PC-9 (cell line): ENCODE data around the gene RUNX3. TPM values are rescaled to one million over a fixed set of nuclear protein-coding genes. Genes with fewer than 3 reads are reported as not detected.

Source experiments
- BruUV-seq: library from RNA; stranded (reverse); fragments of 400-500 nt; replicated peaks from 2 replicates; lab custom pipeline; 2021; lab: Mats Ljungman, UMichigan
- CTCF ChIA-PET: fragments of 300-600 bp; sonication (Branson Sonifier 250); formaldehyde crosslinking; loops from one replicate; lab custom pipeline; 2022; ENCODE audit warnings: antibody characterized with exemption; lab: Charles Lee
- POLR2A ChIA-PET: fragments of 300-600 bp; sonication (Branson Sonifier 250); formaldehyde crosslinking; loops from one replicate; lab custom pipeline; 2022; ENCODE audit warnings: antibody characterized with exemption; ENCODE audit not compliant: unreplicated experiment; lab: Charles Lee
- DNase-seq, 2 experiments: peaks; one replicate each; pipeline versions ENCODE4 v3.0.0 to v3.0.0-alpha.2; 2015 to 2022; ENCODE audit warnings: mixed read lengths in 1 of 2
- H2AFZ ChIP-seq: fragments of 200-600 bp; sonication (generic); 2 replicates; pipeline ENCODE4 v1.8.1; 2017; ENCODE audit warnings: antibody characterized with exemption
- H3F3A ChIP-seq: fragments of 200-600 bp; sonication (generic); 2 replicates; pipeline ENCODE4 v1.8.1; 2017; ENCODE audit warnings: antibody characterized with exemption, mild to moderate bottlenecking, low read depth; ENCODE audit not compliant: insufficient read depth
- H3K27ac ChIP-seq: fragments of 200-600 bp; sonication (generic); 2 replicates; pipeline ENCODE4 v1.6.1; 2016; ENCODE audit warnings: mixed run types
- H3K27me3 ChIP-seq: fragments of 200-600 bp; sonication (generic); 2 replicates; pipeline ENCODE4 v1.6.1; 2016; ENCODE audit warnings: low read depth, mixed run types; ENCODE audit not compliant: insufficient read depth
- H3K36me3 ChIP-seq: fragments of 200-600 bp; sonication (generic); 2 replicates; pipeline ENCODE4 v1.6.1; 2016; ENCODE audit warnings: low read depth, mixed run types
- H3K4me1 ChIP-seq: fragments of 200-600 bp; sonication (generic); replicated peaks from 2 replicates; pipeline ENCODE4 v1.6.1; 2016; ENCODE audit warnings: mixed run types; ENCODE audit not compliant: insufficient read depth
- H3K4me2 ChIP-seq: fragments of 200-600 bp; sonication (generic); 2 replicates; pipeline ENCODE4 v1.6.1; 2017; ENCODE audit warnings: mixed run types
- H3K4me3 ChIP-seq: fragments of 200-600 bp; sonication (generic); 2 replicates; pipeline ENCODE4 v1.6.1; 2016; ENCODE audit warnings: mixed run types
- H3K79me2 ChIP-seq: fragments of 200-600 bp; sonication (generic); 2 replicates; pipeline ENCODE4 v1.6.1; 2017; ENCODE audit warnings: low read depth, mixed run types
- H3K9me2 ChIP-seq: fragments of 200-600 bp; sonication (generic); 2 replicates; pipeline ENCODE4 v1.8.1; 2017; ENCODE audit warnings: mild to moderate bottlenecking; ENCODE audit not compliant: insufficient read depth
- H3K9me3 ChIP-seq: fragments of 200-600 bp; sonication (generic); 2 replicates; pipeline ENCODE4 v1.8.1; 2016; ENCODE audit warnings: low read depth; ENCODE audit not compliant: insufficient read depth
- H4K20me1 ChIP-seq: fragments of 200-600 bp; sonication (generic); 2 replicates; pipeline ENCODE4 v1.8.1; 2017; ENCODE audit not compliant: insufficient read depth
- CTCF ChIP-seq: fragments of 200-600 bp; sonication (generic); conservative IDR thresholded peaks from 2 replicates; pipeline ENCODE4 v1.6.1; 2017; ENCODE audit warnings: mixed run types, antibody characterized with exemption, mild to moderate bottlenecking, moderate library complexity
- EZH2 ChIP-seq: fragments of 200-600 bp; sonication (generic); IDR thresholded peaks from 2 replicates; pipeline ENCODE4 v1.8.0; 2017; ENCODE audit warnings: antibody characterized with exemption, low read depth
- intact Hi-C: fragments of 100-400 bp; cut with micrococcal nuclease; formaldehyde crosslinking; loops from one replicate; pipeline ENCODE4 v1.10.0; 2022; ENCODE audit not compliant: unreplicated experiment
- total RNA-seq: library from RNA; stranded (reverse); gene quantifications from 2 replicates; pipeline ENCODE4 v1.2.3, GENCODE V29; 2021

Gene RUNX3
- total RNA-seq, 1 experiment from 2014 or later = not detected

DNA sequence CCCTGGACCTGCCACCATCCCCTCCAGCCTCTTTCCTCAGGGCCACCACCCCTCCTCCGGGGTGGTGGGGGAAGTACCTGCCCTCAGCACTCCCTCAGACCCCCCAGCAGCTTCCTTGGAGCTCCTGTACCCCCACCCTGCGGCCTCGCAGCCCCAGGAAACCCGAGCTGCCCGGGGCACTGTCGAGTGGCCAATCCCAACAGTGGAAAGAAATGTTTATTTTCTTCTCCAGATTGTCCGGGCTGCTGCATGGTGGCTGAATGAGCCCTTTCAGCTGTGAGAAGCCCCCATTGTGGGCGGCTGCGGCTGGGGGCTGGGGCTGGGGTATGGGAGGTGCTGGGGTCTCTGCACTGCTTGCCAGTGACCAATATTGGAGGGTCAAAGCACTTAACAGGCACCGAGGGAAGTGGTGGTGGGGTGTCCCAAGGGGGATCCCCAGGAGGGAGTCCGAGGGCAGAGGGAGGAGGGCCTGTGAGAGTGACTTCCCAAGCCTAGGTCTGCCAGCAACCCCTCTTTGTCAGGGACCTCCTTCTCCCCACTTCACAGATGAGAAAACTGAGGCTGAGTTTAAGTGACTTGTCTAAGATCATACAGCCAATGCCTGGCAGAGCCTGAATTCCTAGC, 25.2 kb downstream of the RUNX3 start:
- intact Hi-C loops = no loop called here
- Histone ChIP-seq H3K4me2 (no peak overlapping the region), H3K27me3 (peaks cover 27% of the 10 kb centered on the region), H3K27ac (no peak overlapping the region), H3K4me1 (no peaks in the 10 kb centered on the region), H3K4me3 (no peak overlapping the region), H3K9me2 (no peaks in the 10 kb centered on the region), H3F3A (no peaks in the 10 kb centered on the region), H3K9me3 (no peaks in the 10 kb centered on the region), H3K79me2 (no peaks in the 10 kb centered on the region), H3K36me3 (no peaks in the 10 kb centered on the region), H4K20me1 (no peaks in the 10 kb centered on the region), H2AFZ (no peak overlapping the region)
- BruUV-seq = no TSS peak
- no peak for DNase-seq
- TF ChIP-seq CTCF = no peak
- no peak for TF ChIP-seq EZH2
- CTCF ChIA-PET = no interaction called here
- POLR2A ChIA-PET = no interaction called here

DNA sequence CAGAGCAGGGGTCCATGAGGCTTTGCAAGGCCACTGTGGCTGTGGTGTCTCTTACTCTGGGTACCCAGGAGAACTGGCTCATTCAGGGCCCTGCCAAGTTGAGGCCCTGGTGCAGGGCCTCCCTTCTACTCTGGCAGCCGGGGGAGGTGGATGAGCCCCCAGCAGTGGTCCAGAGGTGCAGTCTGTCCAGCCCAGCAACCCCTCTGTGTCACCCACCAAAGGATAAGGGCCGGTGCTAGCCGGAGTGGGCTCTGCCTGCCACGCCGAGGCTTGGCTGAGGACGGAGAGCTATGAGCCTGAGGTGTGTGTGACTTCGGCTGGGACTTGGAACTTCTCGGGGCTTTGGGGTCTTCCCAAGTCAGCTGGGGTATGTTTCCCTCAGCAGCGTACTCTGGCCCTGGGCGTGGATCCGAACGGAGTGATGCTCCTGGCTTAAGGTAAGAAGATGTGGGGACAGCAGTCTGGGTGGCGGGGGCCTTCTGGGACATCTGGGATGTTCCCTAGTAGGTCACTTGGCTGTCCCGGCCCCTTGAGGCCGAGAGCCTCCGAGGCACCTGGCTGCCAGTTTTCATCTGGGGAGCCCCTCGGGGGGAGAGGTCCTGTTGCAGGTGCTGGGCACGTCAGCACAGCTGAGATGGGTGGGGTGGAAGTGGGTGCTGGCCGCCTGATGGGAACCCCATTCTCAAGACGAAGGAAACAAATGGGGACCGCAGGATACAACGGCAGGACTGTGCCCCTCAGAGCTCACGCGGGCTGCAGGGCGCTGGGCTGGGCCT, 25.9 kb downstream of the RUNX3 start:
- Histone ChIP-seq H3K27ac (no peak overlapping the region), H3F3A (no peaks in the 10 kb centered on the region), H3K4me1 (no peaks in the 10 kb centered on the region), H3K79me2 (no peaks in the 10 kb centered on the region), H4K20me1 (no peaks in the 10 kb centered on the region), H2AFZ (no peak overlapping the region), H3K9me2 (no peaks in the 10 kb centered on the region), H3K27me3 (peaks cover 34% of the 10 kb centered on the region), H3K9me3 (no peaks in the 10 kb centered on the region), H3K4me3 (no peak overlapping the region), H3K36me3 (no peaks in the 10 kb centered on the region), H3K4me2 (no peak overlapping the region)
- DNase-seq = no peak
- intact Hi-C loops = no loop called here
- POLR2A ChIA-PET = no interaction called here
- no peak for TF ChIP-seq CTCF
- TF ChIP-seq EZH2 = no peak
- no TSS peak for BruUV-seq
- CTCF ChIA-PET = no interaction called here

GRCh38 chr1:24903560-24903954, 26.5 kb downstream of the RUNX3 start:
- Histone ChIP-seq H2AFZ (no peak overlapping the region), H3K79me2 (no peaks in the 10 kb centered on the region), H3K36me3 (no peaks in the 10 kb centered on the region), H3K4me3 (no peak overlapping the region), H3K9me2 (no peaks in the 10 kb centered on the region), H3K4me2 (no peak overlapping the region), H3K9me3 (no peaks in the 10 kb centered on the region), H3K27ac (no peak overlapping the region), H3F3A (no peaks in the 10 kb centered on the region), H4K20me1 (no peaks in the 10 kb centered on the region), H3K4me1 (no peaks in the 10 kb centered on the region), H3K27me3 (peaks cover 39% of the 10 kb centered on the region)
- POLR2A ChIA-PET = no interaction called here
- CTCF ChIA-PET = no interaction called here
- TF ChIP-seq EZH2 (no peak), CTCF (no peak)
- no TSS peak for BruUV-seq
- intact Hi-C loops = no loop called here
- no peak for DNase-seq
